Common myeloid progenitor, CD34-positive (primary cell): ENCODE data around the gene WSCD1.
A peak's percentile ranks its signal among the peaks of the same experiment; 100 is the strongest.

Source experiments
- CTCF ChIA-PET: fragments of 350-600 bp; sonication (Branson Sonifier 250); formaldehyde crosslinking; loops from one replicate; lab custom pipeline; 2021; ENCODE audit warnings: antibody characterized with exemption; lab: Charles Lee
- POLR2A ChIA-PET: fragments of 350-600 bp; sonication (Branson Sonifier 250); formaldehyde crosslinking; loops from one replicate; lab custom pipeline; 2021; ENCODE audit warnings: antibody characterized with exemption; lab: Charles Lee
- DNase-seq, 3 donors: peaks; one replicate each; pipeline versions ENCODE4 v3.0.0 to v3.0.0-alpha.2; 2013
- H3K27ac ChIP-seq, 2 experiments: 1 replicate in 1 of 2; 2 replicates in 1 of 2; pipeline ENCODE4 v1.7.0; 2013; ENCODE audit warnings: inconsistent platforms in 2 of 2, low read length in 2 of 2, mild to moderate bottlenecking in 2 of 2, low read depth in 1 of 2, moderate library complexity in 1 of 2; ENCODE audit not compliant: severe bottlenecking in 2 of 2, insufficient read depth in 1 of 2, poor library complexity in 1 of 2
- H3K27me3 ChIP-seq, 5 experiments: replicated peaks in 2 of 5; 1 replicate in 3 of 5; 2 replicates in 2 of 5; pipeline versions ENCODE4 v1.6.1 to v1.7.0; 2013; ENCODE audit warnings: low read length in 4 of 5, mild to moderate bottlenecking in 2 of 5, moderate library complexity in 2 of 5, inconsistent platforms in 1 of 5; ENCODE audit not compliant: insufficient read depth in 5 of 5, control insufficient read depth in 4 of 5
- H3K36me3 ChIP-seq, 4 experiments: 1 replicate in 2 of 4; 2 replicates in 2 of 4; pipeline versions ENCODE4 v1.6.1 to v1.7.0; 2013; ENCODE audit warnings: low read length in 3 of 4, control low read depth in 1 of 4, mild to moderate bottlenecking in 1 of 4; ENCODE audit not compliant: control insufficient read depth in 4 of 4, insufficient read depth in 4 of 4
- H3K4me1 ChIP-seq, 4 experiments: 1 replicate in 3 of 4; 2 replicates in 1 of 4; pipeline versions ENCODE4 v1.6.1 to v1.7.1; 2013; ENCODE audit warnings: low read length in 3 of 4, mild to moderate bottlenecking in 3 of 4, control low read depth in 1 of 4, inconsistent platforms in 1 of 4, moderate library complexity in 1 of 4; ENCODE audit not compliant: control insufficient read depth in 4 of 4, insufficient read depth in 4 of 4; ENCODE audit errors: control extremely low read depth in 1 of 4
- H3K4me3 ChIP-seq, 7 experiments: 1 replicate in 4 of 7; 2 replicates in 3 of 7; pipeline versions ENCODE4 v1.5.1 to v1.7.0; 2013; ENCODE audit warnings: mild to moderate bottlenecking in 7 of 7, low read length in 6 of 7, moderate library complexity in 6 of 7, inconsistent platforms in 2 of 7, low read depth in 2 of 7, control low read depth in 1 of 7; ENCODE audit not compliant: insufficient read depth in 4 of 7, control insufficient read depth in 1 of 7; ENCODE audit errors: extremely low read depth in 1 of 7
- H3K9me3 ChIP-seq, 5 experiments: 1 replicate in 4 of 5; 2 replicates in 1 of 5; pipeline versions ENCODE4 v1.6.1 to v1.7.1; 2013; ENCODE audit warnings: low read length in 4 of 5, mild to moderate bottlenecking in 2 of 5, inconsistent platforms in 1 of 5, low read depth in 1 of 5, moderate library complexity in 1 of 5; ENCODE audit not compliant: control insufficient read depth in 4 of 5, insufficient read depth in 2 of 5; ENCODE audit errors: control extremely low read depth in 1 of 5
- WGBS: methylation state at CpG from one replicate; pipeline ENCODE4 v1.1.5; 2013; ENCODE audit not compliant: insufficient coverage; 5-methylcytosine and 5-hydroxymethylcytosine counted together

WSCD1 gene

DNA sequence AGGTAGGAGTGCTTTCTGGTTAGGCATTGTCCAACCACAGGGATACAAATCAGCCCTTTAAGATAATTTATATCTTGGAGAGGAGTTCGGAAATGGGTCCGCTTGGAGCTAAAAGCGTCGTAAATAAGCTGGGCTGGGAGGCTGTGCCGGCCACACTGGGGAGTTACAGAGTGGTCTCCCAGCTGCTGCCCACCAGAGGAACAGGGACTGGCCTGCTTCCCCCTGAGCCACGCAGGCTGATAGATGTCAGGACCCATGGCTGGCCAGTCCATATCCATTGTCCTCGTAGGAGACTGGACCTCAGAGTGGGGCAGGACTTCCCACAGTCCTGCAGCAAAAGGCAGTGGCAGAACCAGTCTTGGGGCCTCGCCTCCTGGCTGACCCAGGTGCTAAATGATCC lies 12.6 kb upstream of the WSCD1 start:
- H3K27me3 ChIP-seq = peaks cover 0 to 46% (median 2%) of the 10 kb centered on the region in 5 experiments
- no peaks in the 10 kb centered on the region for H3K9me3 ChIP-seq
- ChIA-PET CTCF (no interaction called here), POLR2A (no interaction called here)
- no peak overlapping the region for H3K27ac ChIP-seq
- no peaks in the 10 kb centered on the region for H3K36me3 ChIP-seq
- DNase-seq = no peak
- H3K4me1 ChIP-seq = no peaks in the 10 kb centered on the region
- 84% methylated on average over 7 of the region's 8 CpGs for WGBS
- no peak overlapping the region for H3K4me3 ChIP-seq

DNA sequence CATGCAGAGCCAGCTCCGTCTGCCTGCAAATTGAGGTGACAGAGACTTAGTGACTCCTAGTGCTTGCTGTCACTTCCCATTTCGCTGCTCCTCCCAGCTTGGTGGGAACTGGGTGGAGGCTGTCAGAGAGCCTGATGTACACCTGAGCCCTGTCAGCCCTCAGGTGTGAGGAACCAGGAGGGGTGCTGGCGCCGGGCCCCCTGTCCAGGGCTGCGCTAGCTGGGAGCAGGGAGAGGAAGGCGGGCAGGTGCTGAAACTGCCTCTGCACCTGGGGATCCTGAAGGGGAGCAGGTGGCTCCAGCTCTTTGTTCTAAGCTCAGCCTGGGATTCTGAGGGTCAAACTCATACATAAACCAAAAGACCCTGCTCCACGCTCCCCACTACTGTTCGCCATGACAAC lies 10.8 kb upstream of the WSCD1 start:
- H3K27me3 ChIP-seq = peaks cover 0 to 55% (median 4%) of the 10 kb centered on the region in 5 experiments
- H3K27ac ChIP-seq = no peak overlapping the region
- 90% methylated on average over 5 of the region's 8 CpGs for WGBS
- ChIA-PET CTCF (interaction anchor here (1.9 kb wide), 1 partner anchor 9 kb away, joined by 6 read pairs; no protein-coding TSS in a partner anchor), POLR2A (no interaction called here)
- no peak for DNase-seq
- no peak overlapping the region for H3K4me3 ChIP-seq
- H3K4me1 ChIP-seq = no peaks in the 10 kb centered on the region
- H3K36me3 ChIP-seq = no peaks in the 10 kb centered on the region
- no peaks in the 10 kb centered on the region for H3K9me3 ChIP-seq

DNA sequence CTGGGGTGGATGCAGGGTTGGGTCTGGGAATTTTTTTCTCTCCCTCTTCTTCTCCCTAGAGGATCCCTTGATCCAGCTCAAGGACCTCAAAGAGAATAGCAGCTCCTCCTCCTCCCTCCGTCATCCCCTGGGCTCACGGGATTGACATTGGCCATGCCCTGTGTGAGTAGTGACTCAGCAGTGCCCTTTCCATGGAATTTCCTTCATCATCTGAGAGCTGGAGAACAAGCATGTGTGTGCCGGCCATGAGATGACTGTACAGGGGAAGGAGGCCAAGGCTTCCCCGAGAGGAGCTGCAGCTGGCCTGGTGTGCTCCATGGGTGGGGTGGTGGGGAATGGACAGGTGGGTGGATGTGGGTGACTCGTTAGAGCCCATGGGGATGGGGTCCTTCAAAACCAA lies 8.9 kb upstream of the WSCD1 start:
- H3K4me3 ChIP-seq = no peak overlapping the region
- WGBS = 91% methylated on average over 5 of the region's 5 CpGs
- CTCF ChIA-PET = no interaction called here
- no peaks in the 10 kb centered on the region for H3K9me3 ChIP-seq
- POLR2A ChIA-PET = no interaction called here
- no peaks in the 10 kb centered on the region for H3K36me3 ChIP-seq
- no peaks in the 10 kb centered on the region for H3K4me1 ChIP-seq
- H3K27me3 ChIP-seq = peaks cover 0 to 60% (median 8%) of the 10 kb centered on the region in 5 experiments
- no peak for DNase-seq
- no peak overlapping the region for H3K27ac ChIP-seq

DNA sequence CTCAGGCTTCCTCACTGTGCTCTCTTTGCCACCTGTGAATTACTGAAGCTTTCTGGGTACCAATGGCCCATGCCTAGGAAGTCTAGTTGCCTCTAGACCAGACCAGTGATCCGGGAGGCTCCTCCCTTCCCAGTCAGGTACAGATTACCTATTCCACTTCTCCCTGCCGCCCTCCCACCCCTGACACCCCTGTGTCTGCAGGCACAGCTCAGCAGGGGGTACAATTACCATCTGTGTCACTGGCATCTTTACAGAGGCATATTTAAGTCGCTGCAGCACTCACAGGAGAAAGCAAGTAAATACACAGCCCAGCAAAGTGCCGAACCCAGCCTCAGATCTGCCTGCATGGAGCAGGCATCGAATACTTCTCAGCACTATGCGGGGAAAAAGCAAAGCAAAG lies 5.3 kb upstream of the WSCD1 start:
- H3K27ac ChIP-seq = no peak overlapping the region
- H3K4me1 ChIP-seq = peaks cover 0 to 4% (median 0%) of the 10 kb centered on the region in 4 experiments
- WGBS = 62% methylated on average over 5 of the region's 6 CpGs
- H3K27me3 ChIP-seq = peaks cover 2 to 81% (median 21%) of the 10 kb centered on the region in 5 experiments
- H3K9me3 ChIP-seq = no peaks in the 10 kb centered on the region
- H3K4me3 ChIP-seq = no peak overlapping the region
- ChIA-PET CTCF (no interaction called here), POLR2A (no interaction called here)
- no peak for DNase-seq
- no peaks in the 10 kb centered on the region for H3K36me3 ChIP-seq

DNA sequence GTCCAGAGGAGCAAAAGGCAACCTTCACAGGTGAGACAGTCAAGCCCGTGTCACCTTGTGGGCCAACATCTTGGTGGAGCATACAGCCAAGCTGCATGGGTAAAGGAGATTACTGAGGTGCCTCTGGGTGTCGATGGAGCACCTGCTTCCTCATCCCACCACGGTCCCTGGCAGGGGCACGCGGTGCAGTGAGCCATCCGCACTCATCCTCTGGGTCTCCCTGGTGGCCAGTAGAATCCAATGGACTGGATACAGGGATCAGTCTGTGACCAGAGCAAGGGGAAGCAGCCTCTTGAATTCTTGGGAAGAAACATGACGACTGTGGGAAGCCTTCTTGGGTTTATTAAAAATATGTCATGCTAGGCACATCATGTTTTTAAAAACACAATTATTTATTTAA lies 4.8 kb upstream of the WSCD1 start:
- POLR2A ChIA-PET = interaction anchor here (0.5 kb wide), 1 partner anchor 792 kb away, joined by 4 read pairs; no protein-coding TSS in a partner anchor
- 79% methylated on average over 6 of the region's 7 CpGs for WGBS
- no peak for DNase-seq
- H3K27me3 ChIP-seq = peaks cover 2 to 78% (median 22%) of the 10 kb centered on the region in 5 experiments
- no peak overlapping the region for H3K27ac ChIP-seq
- H3K4me3 ChIP-seq = no peak overlapping the region
- peaks cover 0 to 7% (median 0%) of the 10 kb centered on the region in 4 experiments for H3K4me1 ChIP-seq
- CTCF ChIA-PET = no interaction called here
- H3K36me3 ChIP-seq = no peaks in the 10 kb centered on the region
- no peaks in the 10 kb centered on the region for H3K9me3 ChIP-seq

DNA sequence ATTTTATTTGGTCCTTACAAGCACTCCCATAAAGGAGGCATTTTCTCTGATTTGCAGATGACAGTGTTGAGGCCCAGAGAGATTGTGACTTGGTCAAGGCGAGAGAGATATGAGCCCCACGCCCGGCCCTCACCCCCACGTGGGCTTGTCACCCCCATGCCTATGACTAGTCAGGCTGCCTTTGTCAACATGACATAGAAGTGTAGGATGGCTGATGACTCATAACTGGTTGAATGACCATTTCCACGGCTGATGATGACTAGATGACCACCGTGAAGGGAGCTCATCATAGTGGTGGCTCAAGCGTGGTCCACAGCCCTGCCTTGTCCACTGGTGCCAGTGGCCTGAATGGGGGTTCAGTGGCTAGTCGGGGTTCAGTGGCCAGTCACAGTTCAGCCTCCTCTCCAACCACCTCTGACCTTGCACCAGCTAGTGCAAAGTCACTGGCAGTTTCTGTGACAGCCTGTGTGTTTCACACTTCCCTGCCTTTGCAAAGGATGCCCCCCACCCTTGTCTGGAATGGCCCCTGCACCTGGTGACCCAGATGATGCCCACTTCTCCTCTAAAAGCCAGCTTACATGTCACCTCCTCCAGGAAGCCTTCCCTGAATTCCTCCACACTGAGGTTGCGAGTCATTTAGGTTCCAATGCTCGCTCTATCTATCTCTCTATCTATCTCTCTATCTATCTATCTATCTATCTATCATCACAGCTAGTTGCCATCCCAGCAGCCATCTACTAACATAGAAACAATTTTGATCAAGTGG lies 3.8 kb upstream of the WSCD1 start:
- peaks cover 2 to 77% (median 27%) of the 10 kb centered on the region in 5 experiments for H3K27me3 ChIP-seq
- H3K36me3 ChIP-seq = no peaks in the 10 kb centered on the region
- no peak overlapping the region for H3K27ac ChIP-seq
- POLR2A ChIA-PET = no interaction called here
- WGBS = 83% methylated on average over 10 of the region's 10 CpGs
- no peak for DNase-seq
- no peaks in the 10 kb centered on the region for H3K9me3 ChIP-seq
- peaks cover 0 to 13% (median 2%) of the 10 kb centered on the region in 4 experiments for H3K4me1 ChIP-seq
- CTCF ChIA-PET = interaction anchor here (1.0 kb wide), 1 partner anchor 14 kb away, joined by 4 read pairs; no protein-coding TSS in a partner anchor
- no peak overlapping the region for H3K4me3 ChIP-seq

DNA sequence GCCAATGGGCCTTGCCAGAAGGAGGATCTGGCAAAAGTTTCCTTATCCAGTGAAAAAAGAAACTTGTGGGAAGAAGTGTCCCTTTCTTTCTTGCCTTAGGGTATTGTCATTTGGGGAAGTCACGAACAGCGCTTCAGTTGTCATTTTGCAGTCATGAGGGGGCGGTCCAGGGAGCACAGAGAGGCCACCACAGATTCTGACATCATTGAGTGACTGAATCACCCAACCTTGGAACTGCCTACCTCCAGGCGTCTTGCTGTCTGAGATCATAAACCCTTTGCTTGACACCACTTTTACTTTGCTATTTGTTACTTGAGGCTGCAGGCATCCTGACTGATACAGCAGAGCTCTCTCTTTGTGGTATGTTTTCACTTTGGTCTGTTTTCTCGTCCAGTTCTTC lies 3.1 kb upstream of the WSCD1 start:
- WGBS = 86% methylated on average over 4 of the region's 5 CpGs
- peak in 2 of 3 donors; percentile 10 to 16 for DNase-seq
- H3K9me3 ChIP-seq = no peaks in the 10 kb centered on the region
- no peak overlapping the region for H3K4me3 ChIP-seq
- ChIA-PET POLR2A (no interaction called here), CTCF (interaction anchor here (1.0 kb wide), 1 partner anchor 14 kb away, joined by 4 read pairs; no protein-coding TSS in a partner anchor)
- H3K27me3 ChIP-seq = peaks cover 2 to 83% (median 31%) of the 10 kb centered on the region in 5 experiments
- H3K4me1 ChIP-seq = peaks cover 0 to 13% (median 2%) of the 10 kb centered on the region in 4 experiments
- no peak overlapping the region for H3K27ac ChIP-seq
- no peaks in the 10 kb centered on the region for H3K36me3 ChIP-seq
